K562 (cell line): Measurements from ENCODE around the gene RUNX3. TPM values are rescaled to one million over a fixed set of nuclear protein-coding genes. Genes with fewer than 3 reads are reported as not detected.

ENCODE experiments used
- EHMT2 ChIP-seq: fragments of 450-650 bp; IDR thresholded peaks from 2 replicates; pipeline ENCODE4 v1.6.1; 2018; ENCODE audit warnings: antibody characterized with exemption
- NCOA2 ChIP-seq, 2 experiments: fragments of 450-650 bp; IDR thresholded peaks; 2 replicates each; pipeline ENCODE4 v1.6.1; 2018; ENCODE audit warnings: mild to moderate bottlenecking in 2 of 2, moderate library complexity in 1 of 2; ENCODE audit not compliant: partially characterized antibody in 2 of 2
- SAFB2 ChIP-seq: fragments of 200-400 bp; formaldehyde crosslinking; IDR thresholded peaks from 2 replicates; pipeline ENCODE4 v1.6.1; 2018; ENCODE audit warnings: borderline replicate concordance, low read length, low read depth, moderate library complexity; ENCODE audit not compliant: severe bottlenecking
- SMAD2 ChIP-seq: fragments of 150-350 bp; IDR thresholded peaks from 2 replicates; pipeline ENCODE4 v1.6.1; 2014; ENCODE audit warnings: low read depth, mild to moderate bottlenecking, low read length
- WHSC1 ChIP-seq: IDR thresholded peaks from one replicate; pipeline ENCODE4 v1.6.1; 2012; ENCODE audit warnings: low read length, control low read depth, inconsistent platforms
- XRCC3 ChIP-seq: fragments of 450-650 bp; IDR thresholded peaks from 2 replicates; pipeline ENCODE4 v1.6.1; 2017; ENCODE audit warnings: mild to moderate bottlenecking, moderate library complexity
- ZNF133 ChIP-seq: fragments of 250-450 bp; sonication (Bioruptor Pico); IDR thresholded peaks from 2 replicates; pipeline ENCODE4 v1.4.0; 2020; ENCODE audit warnings: mild to moderate bottlenecking
- ZNF253 ChIP-seq: fragments of 250-450 bp; sonication (Bioruptor Pico); conservative IDR thresholded peaks from 2 replicates; pipeline ENCODE4 v1.6.1; 2021; ENCODE audit warnings: mild to moderate bottlenecking
- polyA plus RNA-seq, 8 experiments: library from polyadenylated mRNA; depleted of rRNA in 4 of 8; stranded (reverse) in 5 of 8; unstranded in 3 of 8; fragments of >200 nt; fragmentation: Nextera tagmentation in 2 of 8; fragmentation: Illumina TruSeq in 1 of 8; extraction: Ambion mirVana in 2 of 8; extraction: Trizol in 1 of 8; gene quantifications; 2 replicates each; pipeline versions ENCODE4 v1.2.1 to v1.2.3, GENCODE V29; 2011 to 2014; ENCODE audit warnings: inconsistent platforms in 1 of 8, missing spikeins in 1 of 8
- total RNA-seq, 7 experiments: library from RNA; depleted of rRNA in 6 of 7; stranded (reverse); fragments of >200 nt in 6 of 7; fragmentation: Illumina TruSeq in 2 of 7; extraction: Trizol in 2 of 7; gene quantifications; 2 replicates each; pipeline versions ENCODE4 v1.2.1 to v1.2.3, GENCODE V29; 2011 to 2021; ENCODE audit warnings: low replicate concordance in 1 of 7
- TF ChIP-seq, protein P1 (sequence below): IDR thresholded peaks from 2 replicates; pipeline ENCODE4 v1.6.1; 2011; ENCODE audit warnings: borderline replicate concordance, low read depth, mild to moderate bottlenecking, moderate library complexity, low read length; ENCODE audit not compliant: insufficient read depth, poor library complexity, severe bottlenecking
- TF ChIP-seq, protein P2 (sequence below): fragments of 450-650 bp; IDR thresholded peaks from 2 replicates; pipeline ENCODE4 v1.7.1; 2018; ENCODE audit warnings: mild to moderate bottlenecking, low read depth; ENCODE audit not compliant: partially characterized antibody
- TF ChIP-seq, protein P3 (sequence below): fragments of 450-650 bp; conservative IDR thresholded peaks from 2 replicates; pipeline ENCODE4 v1.6.1; 2016; ENCODE audit warnings: missing genetic modification characterization, low read depth, mild to moderate bottlenecking, missing compliant biosample characterization, moderate library complexity

Gene RUNX3
- total and polyA plus RNA-seq, 9 of the 15 experiments (the other 6 are each of a cell fraction or from before 2014, with no cell fraction given), result 0.01 to 0.64 (median 0.09) TPM

DNA sequence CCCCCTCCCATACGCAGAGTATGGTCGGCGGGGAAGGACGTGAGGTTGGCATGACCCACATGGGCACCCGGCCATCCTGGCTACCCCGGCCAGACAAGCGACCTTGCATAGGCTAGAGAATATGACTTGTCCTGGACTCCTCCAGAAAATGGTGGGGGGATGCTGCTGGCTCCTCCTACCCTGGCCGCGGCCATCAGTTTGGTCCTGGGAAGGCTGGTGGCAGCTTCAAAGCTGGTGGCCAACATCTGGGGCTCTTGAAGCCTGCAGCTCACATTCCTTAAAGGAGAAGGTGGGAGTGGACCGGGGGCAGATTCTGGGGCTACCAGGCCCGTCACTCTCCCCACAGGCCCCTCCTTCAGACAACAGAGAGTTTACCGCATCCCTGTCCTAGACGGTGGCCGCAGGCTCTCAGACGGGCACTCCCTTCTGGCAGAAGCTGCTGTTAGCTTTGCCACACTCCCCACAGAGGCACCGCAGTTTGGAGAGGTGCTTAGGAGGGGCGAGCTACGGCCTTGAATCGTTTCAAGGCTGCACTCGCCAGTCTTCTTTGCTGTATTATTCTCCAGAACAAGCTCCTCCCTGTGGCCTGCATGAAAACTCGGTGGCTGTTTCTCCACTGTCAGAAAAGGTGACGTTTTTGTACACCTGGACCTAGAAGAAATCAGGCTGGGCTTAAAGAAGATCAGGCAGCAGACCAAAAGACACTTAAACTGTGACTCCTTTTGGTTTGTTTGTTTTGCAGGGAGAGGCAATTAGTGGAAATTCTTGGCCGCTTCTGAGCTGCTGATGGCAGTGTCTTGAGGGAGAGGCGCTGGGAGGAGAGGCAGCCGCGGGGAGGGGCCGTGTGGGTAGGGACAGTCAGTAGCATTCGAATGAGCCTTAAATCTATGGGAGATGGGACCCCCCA, 68.0 kb downstream of the RUNX3 start (continued):
- TF ChIP-seq, protein P1, sequence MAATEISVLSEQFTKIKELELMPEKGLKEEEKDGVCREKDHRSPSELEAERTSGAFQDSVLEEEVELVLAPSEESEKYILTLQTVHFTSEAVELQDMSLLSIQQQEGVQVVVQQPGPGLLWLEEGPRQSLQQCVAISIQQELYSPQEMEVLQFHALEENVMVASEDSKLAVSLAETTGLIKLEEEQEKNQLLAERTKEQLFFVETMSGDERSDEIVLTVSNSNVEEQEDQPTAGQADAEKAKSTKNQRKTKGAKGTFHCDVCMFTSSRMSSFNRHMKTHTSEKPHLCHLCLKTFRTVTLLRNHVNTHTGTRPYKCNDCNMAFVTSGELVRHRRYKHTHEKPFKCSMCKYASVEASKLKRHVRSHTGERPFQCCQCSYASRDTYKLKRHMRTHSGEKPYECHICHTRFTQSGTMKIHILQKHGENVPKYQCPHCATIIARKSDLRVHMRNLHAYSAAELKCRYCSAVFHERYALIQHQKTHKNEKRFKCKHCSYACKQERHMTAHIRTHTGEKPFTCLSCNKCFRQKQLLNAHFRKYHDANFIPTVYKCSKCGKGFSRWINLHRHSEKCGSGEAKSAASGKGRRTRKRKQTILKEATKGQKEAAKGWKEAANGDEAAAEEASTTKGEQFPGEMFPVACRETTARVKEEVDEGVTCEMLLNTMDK, result peak; percentile 4
- TF ChIP-seq SAFB2, result no peak
- TF ChIP-seq, protein P2, sequence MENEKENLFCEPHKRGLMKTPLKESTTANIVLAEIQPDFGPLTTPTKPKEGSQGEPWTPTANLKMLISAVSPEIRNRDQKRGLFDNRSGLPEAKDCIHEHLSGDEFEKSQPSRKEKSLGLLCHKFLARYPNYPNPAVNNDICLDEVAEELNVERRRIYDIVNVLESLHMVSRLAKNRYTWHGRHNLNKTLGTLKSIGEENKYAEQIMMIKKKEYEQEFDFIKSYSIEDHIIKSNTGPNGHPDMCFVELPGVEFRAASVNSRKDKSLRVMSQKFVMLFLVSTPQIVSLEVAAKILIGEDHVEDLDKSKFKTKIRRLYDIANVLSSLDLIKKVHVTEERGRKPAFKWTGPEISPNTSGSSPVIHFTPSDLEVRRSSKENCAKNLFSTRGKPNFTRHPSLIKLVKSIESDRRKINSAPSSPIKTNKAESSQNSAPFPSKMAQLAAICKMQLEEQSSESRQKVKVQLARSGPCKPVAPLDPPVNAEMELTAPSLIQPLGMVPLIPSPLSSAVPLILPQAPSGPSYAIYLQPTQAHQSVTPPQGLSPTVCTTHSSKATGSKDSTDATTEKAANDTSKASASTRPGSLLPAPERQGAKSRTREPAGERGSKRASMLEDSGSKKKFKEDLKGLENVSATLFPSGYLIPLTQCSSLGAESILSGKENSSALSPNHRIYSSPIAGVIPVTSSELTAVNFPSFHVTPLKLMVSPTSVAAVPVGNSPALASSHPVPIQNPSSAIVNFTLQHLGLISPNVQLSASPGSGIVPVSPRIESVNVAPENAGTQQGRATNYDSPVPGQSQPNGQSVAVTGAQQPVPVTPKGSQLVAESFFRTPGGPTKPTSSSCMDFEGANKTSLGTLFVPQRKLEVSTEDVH, result no peak
- no peak for TF ChIP-seq WHSC1
- TF ChIP-seq, protein P3, sequence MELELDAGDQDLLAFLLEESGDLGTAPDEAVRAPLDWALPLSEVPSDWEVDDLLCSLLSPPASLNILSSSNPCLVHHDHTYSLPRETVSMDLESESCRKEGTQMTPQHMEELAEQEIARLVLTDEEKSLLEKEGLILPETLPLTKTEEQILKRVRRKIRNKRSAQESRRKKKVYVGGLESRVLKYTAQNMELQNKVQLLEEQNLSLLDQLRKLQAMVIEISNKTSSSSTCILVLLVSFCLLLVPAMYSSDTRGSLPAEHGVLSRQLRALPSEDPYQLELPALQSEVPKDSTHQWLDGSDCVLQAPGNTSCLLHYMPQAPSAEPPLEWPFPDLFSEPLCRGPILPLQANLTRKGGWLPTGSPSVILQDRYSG (tag), result no peak
- no peak for TF ChIP-seq XRCC3
- TF ChIP-seq ZNF253 (CRISPR knock-in tag), result no peak
- no peak for TF ChIP-seq EHMT2
- TF ChIP-seq NCOA2 (IDR thresholded peaks at IDR 0.05; ENCODE audit: partially characterized antibody in 2 of 2), result no peak
- TF ChIP-seq ZNF133 (CRISPR knock-in tag), result no peak
- no peak for TF ChIP-seq SMAD2
